ENCODE data around the gene MCF2.

- no peak for TF ChIP-seq POLR2A (IDR thresholded peaks at IDR 0.05; ENCODE audit: low read depth, low read length)
- TF ChIP-seq POLR2AphosphoS5 (IDR thresholded peaks at IDR 0.05; ENCODE audit: low read depth, low read length) = no peak
- no peak for TF ChIP-seq TAF1 (IDR thresholded peaks at IDR 0.05; ENCODE audit: low read depth, low read length)
- no peak for TF ChIP-seq PAX5 (IDR thresholded peaks at IDR 0.05; ENCODE audit: insufficient read depth, low read length, severe bottlenecking)
Observed at GRCh38 chrX:139559383-139560042, 148.5 kb downstream of the MCF2 start.
